ENCODE results near the gene RNF135.

DNA sequence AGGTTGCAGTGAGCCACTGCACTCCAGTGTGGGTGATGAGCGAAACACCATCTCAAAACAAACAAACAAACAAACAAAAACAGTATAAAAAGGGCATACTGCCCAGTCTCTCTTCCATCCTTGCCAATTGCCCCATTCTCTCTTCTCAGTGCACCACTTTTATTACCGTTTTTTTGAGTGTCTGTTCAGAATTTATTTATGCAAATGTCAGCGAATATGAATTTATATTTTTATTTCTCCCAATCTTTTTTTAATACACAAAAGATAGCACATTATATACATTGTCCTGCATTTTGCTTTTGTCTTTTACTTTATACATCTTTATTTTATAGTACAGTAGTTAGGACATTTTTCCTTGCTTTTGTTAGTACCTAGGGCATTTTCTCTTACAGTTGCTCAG lies 19.6 kb downstream of the RNF135 start:
- TF ChIP-seq, protein P1, sequence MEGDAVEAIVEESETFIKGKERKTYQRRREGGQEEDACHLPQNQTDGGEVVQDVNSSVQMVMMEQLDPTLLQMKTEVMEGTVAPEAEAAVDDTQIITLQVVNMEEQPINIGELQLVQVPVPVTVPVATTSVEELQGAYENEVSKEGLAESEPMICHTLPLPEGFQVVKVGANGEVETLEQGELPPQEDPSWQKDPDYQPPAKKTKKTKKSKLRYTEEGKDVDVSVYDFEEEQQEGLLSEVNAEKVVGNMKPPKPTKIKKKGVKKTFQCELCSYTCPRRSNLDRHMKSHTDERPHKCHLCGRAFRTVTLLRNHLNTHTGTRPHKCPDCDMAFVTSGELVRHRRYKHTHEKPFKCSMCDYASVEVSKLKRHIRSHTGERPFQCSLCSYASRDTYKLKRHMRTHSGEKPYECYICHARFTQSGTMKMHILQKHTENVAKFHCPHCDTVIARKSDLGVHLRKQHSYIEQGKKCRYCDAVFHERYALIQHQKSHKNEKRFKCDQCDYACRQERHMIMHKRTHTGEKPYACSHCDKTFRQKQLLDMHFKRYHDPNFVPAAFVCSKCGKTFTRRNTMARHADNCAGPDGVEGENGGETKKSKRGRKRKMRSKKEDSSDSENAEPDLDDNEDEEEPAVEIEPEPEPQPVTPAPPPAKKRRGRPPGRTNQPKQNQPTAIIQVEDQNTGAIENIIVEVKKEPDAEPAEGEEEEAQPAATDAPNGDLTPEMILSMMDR (IDR thresholded peaks at IDR 0.05 in 8 of 11, conservative IDR thresholded peaks at IDR 0.05 in 3 of 11), result no peak
- TF ChIP-seq POLR2AphosphoS5 (IDR thresholded peaks at IDR 0.05), result no peak
- TF ChIP-seq POLR2A (IDR thresholded peaks at IDR 0.05), result no peak
